GM12878 (cell line): ENCODE measurements around the gene TEX54. TPM values are rescaled to one million over a fixed set of nuclear protein-coding genes. Genes with fewer than 3 reads are reported as not detected.
A peak's percentile ranks its signal among the peaks of the same experiment; 100 is the strongest.

Source experiments
- BACH1 ChIP-seq: fragments of 450-650 bp; IDR thresholded peaks from 2 replicates; pipeline ENCODE4 v1.6.1; 2017; ENCODE audit warnings: mild to moderate bottlenecking, borderline replicate concordance
- CHD1 ChIP-seq: IDR thresholded peaks from 2 replicates; pipeline ENCODE4 v1.6.1; 2012; ENCODE audit warnings: low read depth, low read length, improper control_type of control experiment
- GATAD2B ChIP-seq: fragments of 450-650 bp; conservative IDR thresholded peaks from 2 replicates; pipeline ENCODE4 v1.6.1; 2017; ENCODE audit warnings: low read depth, mild to moderate bottlenecking, moderate library complexity
- NFXL1 ChIP-seq: fragments of 450-650 bp; IDR thresholded peaks from 2 replicates; pipeline ENCODE4 v1.6.1; 2017; ENCODE audit warnings: antibody characterized with exemption, mild to moderate bottlenecking, borderline replicate concordance
- PML ChIP-seq: IDR thresholded peaks from 2 replicates; pipeline ENCODE4 v1.6.1; 2012; ENCODE audit warnings: low read length, inconsistent platforms
- POU2F2 ChIP-seq: IDR thresholded peaks from 3 replicates; pipeline ENCODE4 v1.6.1; 2011; ENCODE audit warnings: low read depth, mild to moderate bottlenecking, low read length, borderline replicate concordance
- RAD21 ChIP-seq: IDR thresholded peaks from 2 replicates; pipeline ENCODE4 v1.6.1; 2011; ENCODE audit warnings: mild to moderate bottlenecking, low read depth, low read length, moderate library complexity; ENCODE audit not compliant: insufficient read depth
- REST ChIP-seq: IDR thresholded peaks from 2 replicates; pipeline ENCODE4 v1.6.1; 2012; ENCODE audit warnings: mild to moderate bottlenecking, low read depth, low read length
- SREBF1 ChIP-seq: IDR thresholded peaks from 2 replicates; pipeline ENCODE4 v1.6.1; 2012; ENCODE audit warnings: mild to moderate bottlenecking, low read length
- STAT1 ChIP-seq: fragments of 450-650 bp; conservative IDR thresholded peaks from 2 replicates; pipeline ENCODE4 v1.6.1; 2014; ENCODE audit warnings: antibody characterized with exemption, mild to moderate bottlenecking
- TAF1 ChIP-seq: IDR thresholded peaks from 2 replicates; pipeline ENCODE4 v1.6.1; 2011; ENCODE audit warnings: mild to moderate bottlenecking, low read depth, low read length, borderline replicate concordance
- TARDBP ChIP-seq: IDR thresholded peaks from 2 replicates; pipeline ENCODE4 v1.6.1; 2016; ENCODE audit warnings: borderline replicate concordance
- WRNIP1 ChIP-seq: IDR thresholded peaks from 2 replicates; pipeline ENCODE4 v1.6.1; 2011; ENCODE audit warnings: low read depth, low read length, improper control_type of control experiment, borderline replicate concordance
- YY1 ChIP-seq: IDR thresholded peaks from 2 replicates; pipeline ENCODE4 v1.6.1; 2011; ENCODE audit warnings: low read depth, mild to moderate bottlenecking, low read length
- ZNF687 ChIP-seq: fragments of 450-650 bp; IDR thresholded peaks from 2 replicates; pipeline ENCODE4 v1.6.1; 2017; ENCODE audit warnings: mild to moderate bottlenecking, moderate library complexity
- ZZZ3 ChIP-seq: IDR thresholded peaks from 2 replicates; pipeline ENCODE4 v1.6.1; 2011; ENCODE audit warnings: low read depth; ENCODE audit not compliant: control insufficient read depth, insufficient read length
- polyA plus RNA-seq, 11 experiments: library from polyadenylated mRNA; depleted of rRNA in 4 of 11; unstranded in 6 of 11; stranded (reverse) in 5 of 11; fragments of >200 nt; fragmentation: Nextera tagmentation in 4 of 11; fragmentation: Illumina TruSeq in 1 of 11; extraction: Ambion mirVana in 4 of 11; extraction: Trizol in 1 of 11; gene quantifications; 1 replicate in 1 of 11; 2 replicates in 10 of 11; pipeline versions ENCODE4 v1.2.1 to v1.2.3, GENCODE V29; 2011 to 2016; ENCODE audit warnings: inconsistent platforms in 2 of 11, missing spikeins in 2 of 11, low read depth in 1 of 11
- total RNA-seq, 4 experiments: library from RNA; depleted of rRNA in 3 of 4; stranded (reverse); fragments of >200 nt in 3 of 4; fragmentation: Illumina TruSeq in 1 of 4; extraction: Trizol in 1 of 4; gene quantifications; 2 replicates each; pipeline versions ENCODE4 v1.2.1 to v1.2.3, GENCODE V29; 2013 to 2021
- TF ChIP-seq, protein P1 (sequence below): IDR thresholded peaks from 2 replicates; pipeline ENCODE4 v1.6.1; 2011; ENCODE audit warnings: mild to moderate bottlenecking, low read depth, low read length, moderate library complexity; ENCODE audit not compliant: insufficient replicate concordance

TEX54 gene
- total and polyA plus RNA-seq, 10 of the 15 experiments (the other 5 are each of a cell fraction or from before 2014, with no cell fraction given), result 0.38 to 0.68 (median 0.51) TPM; not detected in 7

GRCh38 chr11:62855571-62856332 lies 23.1 kb upstream of the TEX54 start (continued):
- TF ChIP-seq BACH1, result peak; percentile 69
- TF ChIP-seq, protein P1, sequence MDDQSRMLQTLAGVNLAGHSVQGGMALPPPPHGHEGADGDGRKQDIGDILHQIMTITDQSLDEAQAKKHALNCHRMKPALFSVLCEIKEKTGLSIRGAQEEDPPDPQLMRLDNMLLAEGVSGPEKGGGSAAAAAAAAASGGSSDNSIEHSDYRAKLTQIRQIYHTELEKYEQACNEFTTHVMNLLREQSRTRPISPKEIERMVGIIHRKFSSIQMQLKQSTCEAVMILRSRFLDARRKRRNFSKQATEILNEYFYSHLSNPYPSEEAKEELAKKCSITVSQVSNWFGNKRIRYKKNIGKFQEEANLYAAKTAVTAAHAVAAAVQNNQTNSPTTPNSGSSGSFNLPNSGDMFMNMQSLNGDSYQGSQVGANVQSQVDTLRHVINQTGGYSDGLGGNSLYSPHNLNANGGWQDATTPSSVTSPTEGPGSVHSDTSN, result peak; percentile 52
- peak; percentile 94 for TF ChIP-seq CHD1
- no peak for TF ChIP-seq ZZZ3
- TF ChIP-seq RAD21, result no peak
- no peak for TF ChIP-seq NFXL1
- peak; percentile 97 for TF ChIP-seq POU2F2
- peak; percentile 90 for TF ChIP-seq YY1
- TF ChIP-seq TAF1, result peak; percentile 100
- peak; percentile 86; the same call in 1 of the 2 replicates for TF ChIP-seq STAT1
- TF ChIP-seq PML, result peak; percentile 100
- TF ChIP-seq SREBF1, result no peak
- TF ChIP-seq REST, result peak; percentile 46; the same call in 1 of the 2 replicates
- TF ChIP-seq WRNIP1, result 0 out of 2 replicates have a peak, but pooled peaks have one; percentile 25
- peak; percentile 83 for TF ChIP-seq GATAD2B
- peak; percentile 92 for TF ChIP-seq ZNF687
- TF ChIP-seq TARDBP, result no peak; the same call in 1 of the 2 replicates
